Heart right ventricle (tissue), 16 donors: Measurements from ENCODE around the gene PADI3. TPM values are rescaled to one million over a fixed set of nuclear protein-coding genes. Genes with fewer than 3 reads are reported as not detected.
"Not testable (repeated sequence)": the region's sequence is repeated elsewhere in the genome, so short reads cannot be mapped to it uniquely, and the experiment has no call there.

Experiments used
- ATAC-seq, 8 donors: fragments of 200-7000 bp; cut with Tn5 transposase; one replicate each; pipeline ENCODE4 v1.9.1; 2020; ENCODE audit warnings: mild to moderate bottlenecking in 8 of 8, moderate library complexity in 8 of 8, moderate number of reproducible peaks in 1 of 8
- DNase-seq, 2 donors: peaks; one replicate each; pipeline ENCODE4 v3.0.0-alpha.2; 2020
- H3K27ac ChIP-seq, 10 donors: fragments of 200-600 bp; sonication (generic) in 2 of 10; one replicate each; pipeline versions ENCODE4 v1.5.0 to v1.8.0; 2020 to 2022; ENCODE audit warnings: mild to moderate bottlenecking in 3 of 10
- H3K27me3 ChIP-seq, 7 donors: fragments of 200-600 bp; one replicate each; pipeline ENCODE4 v1.8.0; 2021 to 2022; ENCODE audit warnings: mild to moderate bottlenecking in 2 of 7
- H3K36me3 ChIP-seq, 9 donors: fragments of 200-600 bp; sonication (generic) in 1 of 9; one replicate each; pipeline versions ENCODE4 v1.5.0 to v1.8.0; 2020 to 2022; ENCODE audit warnings: mild to moderate bottlenecking in 2 of 9
- H3K4me1 ChIP-seq, 9 donors: fragments of 200-600 bp; sonication (generic) in 1 of 9; one replicate each; pipeline versions ENCODE4 v1.5.0 to v1.8.0; 2020 to 2022; ENCODE audit warnings: mild to moderate bottlenecking in 4 of 9
- H3K4me3 ChIP-seq, 10 donors: fragments of 200-600 bp; sonication (generic) in 2 of 10; one replicate each; pipeline versions ENCODE4 v1.5.0 to v1.8.0; 2020 to 2022; ENCODE audit warnings: mild to moderate bottlenecking in 7 of 10, moderate library complexity in 2 of 10
- H3K9me3 ChIP-seq, 11 donors: fragments of 200-600 bp in 10 of 11; sonication (generic) in 2 of 11; one replicate each; pipeline versions ENCODE4 v1.5.0 to v1.8.0; 2013 to 2022; ENCODE audit warnings: mild to moderate bottlenecking in 2 of 11, control low read depth in 1 of 11, moderate library complexity in 1 of 11
- CTCF ChIP-seq, 9 donors: fragments of 200-600 bp; sonication (generic) in 2 of 9; IDR thresholded peaks; one replicate each; pipeline versions ENCODE4 v1.5.0 to v1.8.0; 2021 to 2022; ENCODE audit warnings: antibody characterized with exemption in 9 of 9, mild to moderate bottlenecking in 5 of 9, moderate library complexity in 1 of 9
- WGBS, 2 donors: extraction: QIAGEN DNeasy Blood & Tissue Kit; methylation state at CpG; one replicate each; pipeline ENCODE4 v1.1.7; 2013; ENCODE audit warnings: inconsistent platforms in 1 of 2; 5-methylcytosine and 5-hydroxymethylcytosine counted together
- intact Hi-C, 10 donors: fragments of 100-400 bp; cut with DNase I; formaldehyde crosslinking; loops; one replicate each; pipeline versions ENCODE4 v1.11.1 to v1.14.2; 2022
- polyA plus RNA-seq, 2 donors: library from polyadenylated mRNA; stranded (reverse); fragments of 200-250 nt; gene quantifications; one replicate each; pipeline ENCODE4 v1.2.3, GENCODE V29; 2013
- total RNA-seq, 10 donors: library from RNA; stranded (reverse); fragmentation: NEBNext Ultra II Directional in 3 of 10; extraction: Animal tissue kit (Norgen Biotek cat#: 25700) in 3 of 10; gene quantifications; one replicate each; pipeline versions ENCODE4 v1.2.1 to v1.2.4, GENCODE V29; 2021 to 2023
- donor health status: Arrhythmogenic right ventricular cardiomyopathy.
- donor health status: ischemic (EF 13 %, LVEDD 7.1; RV severe dilation, severe dysfunction).
- donor health status: healthy with polysubstance abuse.
- donor health status: DM: no; HTN: yes; CAD: no.
- donor health status: DM: no; HTN: no; CAD: no.
- donor health status: ischemic (EF 25% LVEDD 6.9; RV normal size, moderate dysfunction).
- donor health status: ischemic (EF 25% LVEDD 5.7; RV mildly dilated, moderate dysfunction).
- donor health status: healthy.
- donor health status: DM: yes; HTN: yes; CAD: no.
- donor health status: Ischemic cardiomyopathy.
- donor health status: ischemic (EF 35%, LVEDD 5.7; RV mildly dilated, moderate dysfunction).
- donor health status: nonischemic (EF 11% LVEDD 7.7; RV severe dilation, severe dysfunction).
- donor health status: DM: yes; HTN: yes; CAD: no.
- donor health status: PGD.
- donor health status: ischemic (EF 29% LVEDD 5.4; RV normal size, mild dysfunction).
- donor health status: nonischemic (EF 23%, LVEDD 6.1; RV moderate dilation, normal function).

PADI3 gene
- total and polyA plus RNA-seq, 12 donors = not detected

GRCh38 chr1:17319561-17320350 is 70.9 kb downstream of the PADI3 start:
- no peak for TF ChIP-seq CTCF (IDR thresholded peaks at IDR 0.05)
- no peaks in the 10 kb centered on the region for H3K4me1 ChIP-seq
- H3K36me3 ChIP-seq = no peaks in the 10 kb centered on the region
- peaks cover 0 to 13% (median 3%) of the 10 kb centered on the region in 11 donors for H3K9me3 ChIP-seq
- no peak overlapping the region for H3K4me3 ChIP-seq
- no peak for DNase-seq
- 91% methylated on average over 11 of the region's 11 CpGs for WGBS, 2 donors
- H3K27me3 ChIP-seq = peaks cover 0 to 28% (median 9%) of the 10 kb centered on the region in 7 donors
- no peak overlapping the region for H3K27ac ChIP-seq
- ATAC-seq = no peak
- intact Hi-C loops = no loop called here

GRCh38 chr1:17321857-17322390 is 73.0 kb downstream of the PADI3 start:
- ATAC-seq, DNase-seq, H3K27ac ChIP-seq, H3K4me1 ChIP-seq, intact Hi-C loops, H3K36me3 ChIP-seq, H3K4me3 ChIP-seq: not testable (repeated sequence)
- Histone ChIP-seq H3K9me3 (peaks cover 0 to 13% (median 3%) of the 10 kb centered on the region in 11 donors), H3K27me3 (peaks cover 0 to 16% (median 6%) of the 10 kb centered on the region in 7 donors)
- WGBS, 2 donors = 65 to 73% methylated on average over 6 of the region's 6 CpGs

GRCh38 chr1:17328855-17329254 is 80.0 kb downstream of the PADI3 start:
- intact Hi-C loops = no loop called here
- no peak for TF ChIP-seq CTCF (IDR thresholded peaks at IDR 0.05)
- Histone ChIP-seq H3K9me3 (peaks cover 0 to 9% (median 0%) of the 10 kb centered on the region in 11 donors), H3K27me3 (peaks cover 0 to 58% (median 26%) of the 10 kb centered on the region in 7 donors), H3K27ac (no peak overlapping the region), H3K4me3 (no peak overlapping the region), H3K4me1 (no peaks in the 10 kb centered on the region), H3K36me3 (no peaks in the 10 kb centered on the region)
- 73 to 75% methylated on average over 5 of the region's 5 CpGs for WGBS, 2 donors
- no peak for ATAC-seq
- DNase-seq = no peak

- Histone ChIP-seq H3K9me3 (peaks cover 0 to 7% (median 0%) of the 10 kb centered on the region in 11 donors), H3K4me1 (no peaks in the 10 kb centered on the region), H3K4me3 (no peak overlapping the region), H3K27me3 (peaks cover 0 to 58% (median 24%) of the 10 kb centered on the region in 7 donors), H3K36me3 (no peaks in the 10 kb centered on the region), H3K27ac (no peak overlapping the region)
- ATAC-seq = no peak
- 74 to 88% methylated on average over 4 of the region's 4 CpGs for WGBS, 2 donors
- no peak for TF ChIP-seq CTCF (IDR thresholded peaks at IDR 0.05)
- no peak for DNase-seq
- intact Hi-C loops = loop anchor here in 5 of 10 donors (10.0 kb wide), 2 partner anchors 205 to 265 kb away; no protein-coding TSS in a partner anchor
Observed at GRCh38 chr1:17329610-17330009, 80.7 kb downstream of the PADI3 start.
